ENCODE data around the gene HRNR.

Gene HRNR

GRCh38 chr1:152247316-152247715 lies 23.3 kb upstream of the HRNR start:
- no CpG with 5 or more reads among the region's 1 CpG for WGBS, 2 donors (ENCODE audit: extremely low coverage in 2 of 2, insufficient read length in 2 of 2, insufficient replicate concordance in 1 of 2)
- no peak overlapping the region for H2BK15ac ChIP-seq (ENCODE audit: low read length)

GRCh38 chr1:152244576-152245273 lies 20.7 kb upstream of the HRNR start:
- no CpG with 5 or more reads among the region's 2 CpGs for WGBS, 2 donors (ENCODE audit: extremely low coverage in 2 of 2, insufficient read length in 2 of 2, insufficient replicate concordance in 1 of 2)
- H3K18ac ChIP-seq (ENCODE audit: low read length), result no peak overlapping the region
- no peak overlapping the region for H3K27ac ChIP-seq (replicated peaks; ENCODE audit: low read length)
- no peak overlapping the region for H2AK5ac ChIP-seq (ENCODE audit: low read depth, low read length)
- no peak overlapping the region for H4K8ac ChIP-seq (ENCODE audit: low read depth, low read length)
- no peak overlapping the region for H3K4me3 ChIP-seq (ENCODE audit: low read length in 2 of 2)
- H3K4ac ChIP-seq (ENCODE audit: low read length), result no peak overlapping the region
- H3K9ac ChIP-seq (ENCODE audit: low read depth, low read length, poor library complexity), result no peak overlapping the region
- H4K91ac ChIP-seq (ENCODE audit: low read depth, low read length, poor library complexity), result no peak overlapping the region
- DNase-seq (ENCODE audit: low spot score), result no peak
- H3K79me1 ChIP-seq (ENCODE audit: low read depth, low read length), result no peaks in the 10 kb centered on the region
- peaks cover 0 to 7% of the 10 kb centered on the region in 2 donors for H3K9me3 ChIP-seq (replicated peaks in 1 of 2; ENCODE audit: control insufficient read depth in 2 of 2, insufficient read depth in 1 of 2, low read depth in 1 of 2, low read length in 2 of 2)
- no peaks in the 10 kb centered on the region for H3K27me3 ChIP-seq (ENCODE audit: control insufficient read depth in 3 of 3, insufficient read depth in 3 of 3, low read depth in 1 of 3, low read length in 3 of 3)
- H3K4me2 ChIP-seq (ENCODE audit: insufficient read depth, low read length, poor library complexity, severe bottlenecking), result no peak overlapping the region
- H3K14ac ChIP-seq (ENCODE audit: low read length), result no peak overlapping the region
- no peak overlapping the region for H2BK5ac ChIP-seq (ENCODE audit: low read length)
- H2AFZ ChIP-seq (ENCODE audit: low read length), result no peak overlapping the region
- H3K23ac ChIP-seq (ENCODE audit: low read depth, low read length, poor library complexity), result no peak overlapping the region
- H3K36me3 ChIP-seq (replicated peaks in 1 of 2; ENCODE audit: control insufficient read depth in 2 of 2, insufficient read depth in 2 of 2, low read length in 2 of 2), result no peaks in the 10 kb centered on the region
- no peak overlapping the region for H2BK12ac ChIP-seq (ENCODE audit: low read length)
- H3K4me1 ChIP-seq (ENCODE audit: control insufficient read depth in 2 of 2, insufficient read depth in 1 of 2, low read depth in 1 of 2, low read length in 2 of 2), result no peaks in the 10 kb centered on the region
- H2BK120ac ChIP-seq (ENCODE audit: low read depth, low read length), result no peak overlapping the region
- H2BK15ac ChIP-seq (ENCODE audit: low read length), result no peak overlapping the region

More at GRCh38 chr1:152247316-152247715, 23.3 kb upstream of the HRNR start:
- H3K4me1 ChIP-seq (ENCODE audit: control insufficient read depth in 2 of 2, insufficient read depth in 1 of 2, low read depth in 1 of 2, low read length in 2 of 2), result no peaks in the 10 kb centered on the region
- no peak for DNase-seq (ENCODE audit: low spot score)
- H2BK12ac ChIP-seq (ENCODE audit: low read length), result no peak overlapping the region
- H2BK5ac ChIP-seq (ENCODE audit: low read length), result no peak overlapping the region
- H3K36me3 ChIP-seq (replicated peaks in 1 of 2; ENCODE audit: control insufficient read depth in 2 of 2, insufficient read depth in 2 of 2, low read length in 2 of 2), result no peaks in the 10 kb centered on the region
- no peak overlapping the region for H2BK120ac ChIP-seq (ENCODE audit: low read depth, low read length)
- H3K79me1 ChIP-seq (ENCODE audit: low read depth, low read length), result no peaks in the 10 kb centered on the region
- no peak overlapping the region for H4K91ac ChIP-seq (ENCODE audit: low read depth, low read length, poor library complexity)
- H2AFZ ChIP-seq (ENCODE audit: low read length), result no peak overlapping the region
- H3K9me3 ChIP-seq (replicated peaks in 1 of 2; ENCODE audit: control insufficient read depth in 2 of 2, insufficient read depth in 1 of 2, low read depth in 1 of 2, low read length in 2 of 2), result peaks cover 0 to 9% of the 10 kb centered on the region in 2 donors
- no peak overlapping the region for H3K14ac ChIP-seq (ENCODE audit: low read length)
- H3K4me3 ChIP-seq (ENCODE audit: low read length in 2 of 2), result no peak overlapping the region
- H3K27ac ChIP-seq (replicated peaks; ENCODE audit: low read length), result no peak overlapping the region
- H3K18ac ChIP-seq (ENCODE audit: low read length), result no peak overlapping the region
- H3K23ac ChIP-seq (ENCODE audit: low read depth, low read length, poor library complexity), result no peak overlapping the region
- no peak overlapping the region for H2AK5ac ChIP-seq (ENCODE audit: low read depth, low read length)
- no peak overlapping the region for H3K4me2 ChIP-seq (ENCODE audit: insufficient read depth, low read length, poor library complexity, severe bottlenecking)
- no peak overlapping the region for H3K9ac ChIP-seq (ENCODE audit: low read depth, low read length, poor library complexity)
- no peak overlapping the region for H3K4ac ChIP-seq (ENCODE audit: low read length)
- no peaks in the 10 kb centered on the region for H3K27me3 ChIP-seq (ENCODE audit: control insufficient read depth in 3 of 3, insufficient read depth in 3 of 3, low read depth in 1 of 3, low read length in 3 of 3)
- H4K8ac ChIP-seq (ENCODE audit: low read depth, low read length), result no peak overlapping the region

GRCh38 chr1:152237093-152237492 lies 13.1 kb upstream of the HRNR start:
- Histone ChIP-seq H3K23ac (ENCODE audit: low read depth, low read length, poor library complexity) (no peak overlapping the region), H2AK5ac (ENCODE audit: low read depth, low read length) (no peak overlapping the region), H3K79me1 (ENCODE audit: low read depth, low read length) (no peaks in the 10 kb centered on the region), H3K4me3 (ENCODE audit: low read length in 2 of 2) (no peak overlapping the region), H3K9ac (ENCODE audit: low read depth, low read length, poor library complexity) (no peak overlapping the region), H3K27me3 (ENCODE audit: control insufficient read depth in 3 of 3, insufficient read depth in 3 of 3, low read depth in 1 of 3, low read length in 3 of 3) (peaks cover 0 to 2% (median 0%) of the 10 kb centered on the region in 3 experiments), H3K27ac (replicated peaks; ENCODE audit: low read length) (no peak overlapping the region), H3K4me1 (ENCODE audit: control insufficient read depth in 2 of 2, insufficient read depth in 1 of 2, low read depth in 1 of 2, low read length in 2 of 2) (no peaks in the 10 kb centered on the region), H4K91ac (ENCODE audit: low read depth, low read length, poor library complexity) (no peak overlapping the region), H2BK15ac (ENCODE audit: low read length) (no peak overlapping the region), H2AFZ (ENCODE audit: low read length) (no peak overlapping the region), H3K36me3 (replicated peaks in 1 of 2; ENCODE audit: control insufficient read depth in 2 of 2, insufficient read depth in 2 of 2, low read length in 2 of 2) (no peaks in the 10 kb centered on the region), H3K4ac (ENCODE audit: low read length) (no peak overlapping the region), H4K8ac (ENCODE audit: low read depth, low read length) (no peak overlapping the region), H3K9me3 (replicated peaks in 1 of 2; ENCODE audit: control insufficient read depth in 2 of 2, insufficient read depth in 1 of 2, low read depth in 1 of 2, low read length in 2 of 2) (peaks cover 0 to 3% of the 10 kb centered on the region in 2 donors), H3K14ac (ENCODE audit: low read length) (no peak overlapping the region), H3K4me2 (ENCODE audit: insufficient read depth, low read length, poor library complexity, severe bottlenecking) (no peak overlapping the region), H2BK5ac (ENCODE audit: low read length) (no peak overlapping the region), H2BK12ac (ENCODE audit: low read length) (no peak overlapping the region), H2BK120ac (ENCODE audit: low read depth, low read length) (no peak overlapping the region), H3K18ac (ENCODE audit: low read length) (no peak overlapping the region)
- WGBS, 2 donors (ENCODE audit: extremely low coverage in 2 of 2, insufficient read length in 2 of 2, insufficient replicate concordance in 1 of 2), result no CpG with 5 or more reads among the region's 1 CpG
- DNase-seq (ENCODE audit: low spot score), result no peak

- Histone ChIP-seq H4K91ac (ENCODE audit: low read depth, low read length, poor library complexity) (no peak overlapping the region), H3K9ac (ENCODE audit: low read depth, low read length, poor library complexity) (no peak overlapping the region), H2BK5ac (ENCODE audit: low read length) (no peak overlapping the region), H3K4ac (ENCODE audit: low read length) (no peak overlapping the region), H2AK5ac (ENCODE audit: low read depth, low read length) (no peak overlapping the region), H3K36me3 (replicated peaks in 1 of 2; ENCODE audit: control insufficient read depth in 2 of 2, insufficient read depth in 2 of 2, low read length in 2 of 2) (no peaks in the 10 kb centered on the region), H3K18ac (ENCODE audit: low read length) (no peak overlapping the region), H3K9me3 (replicated peaks in 1 of 2; ENCODE audit: control insufficient read depth in 2 of 2, insufficient read depth in 1 of 2, low read depth in 1 of 2, low read length in 2 of 2) (peaks cover 0 to 8% of the 10 kb centered on the region in 2 donors), H2BK12ac (ENCODE audit: low read length) (no peak overlapping the region), H2AFZ (ENCODE audit: low read length) (no peak overlapping the region), H3K23ac (ENCODE audit: low read depth, low read length, poor library complexity) (no peak overlapping the region), H3K79me1 (ENCODE audit: low read depth, low read length) (no peaks in the 10 kb centered on the region), H2BK120ac (ENCODE audit: low read depth, low read length) (no peak overlapping the region), H2BK15ac (ENCODE audit: low read length) (no peak overlapping the region), H3K4me3 (ENCODE audit: low read length in 2 of 2) (no peak overlapping the region), H3K27ac (replicated peaks; ENCODE audit: low read length) (no peak overlapping the region), H3K4me1 (ENCODE audit: control insufficient read depth in 2 of 2, insufficient read depth in 1 of 2, low read depth in 1 of 2, low read length in 2 of 2) (no peaks in the 10 kb centered on the region), H3K27me3 (ENCODE audit: control insufficient read depth in 3 of 3, insufficient read depth in 3 of 3, low read depth in 1 of 3, low read length in 3 of 3) (no peaks in the 10 kb centered on the region), H4K8ac (ENCODE audit: low read depth, low read length) (no peak overlapping the region), H3K14ac (ENCODE audit: low read length) (no peak overlapping the region), H3K4me2 (ENCODE audit: insufficient read depth, low read length, poor library complexity, severe bottlenecking) (no peak overlapping the region)
- no peak for DNase-seq (ENCODE audit: low spot score)
- no CpG with 5 or more reads among the region's 3 CpGs for WGBS, 2 donors (ENCODE audit: extremely low coverage in 2 of 2, insufficient read length in 2 of 2, insufficient replicate concordance in 1 of 2)
These were observed 4.8 kb upstream of the HRNR start for GRCh38 chr1:152228831-152229230.
